Measurements from ENCODE around the gene TIMM44.
A peak's percentile ranks its signal among the peaks of the same experiment; 100 is the strongest.
"Not testable (repeated sequence)": the region's sequence is repeated elsewhere in the genome, so short reads cannot be mapped to it uniquely, and the experiment has no call there.

Gene TIMM44

GRCh38 chr19:7897292-7897691 is 46.2 kb downstream of the TIMM44 start:
- no peak for DNase-seq

- DNase-seq, result no peak
Measured at GRCh38 chr19:7895565-7895964, 47.9 kb downstream of the TIMM44 start.

- peak; percentile 76 for DNase-seq
Measured at GRCh38 chr19:7894612-7895309, 48.7 kb downstream of the TIMM44 start.

GRCh38 chr19:7893362-7894101 is 49.9 kb downstream of the TIMM44 start:
- not testable (repeated sequence) for DNase-seq

GRCh38 chr19:7888826-7889217 is 54.6 kb downstream of the TIMM44 start:
- no peak for DNase-seq

GRCh38 chr19:7888145-7888825 is 55.2 kb downstream of the TIMM44 start, which contains the start of gene LRRC8E:
LRRC8E (plus strand) TSS chr19:7888510; CDS start chr19:7895604, 7,094 bp downstream.
- DNase-seq, result no peak

- peak; percentile 74 for DNase-seq
Measured at GRCh38 chr19:7887408-7888144, 55.9 kb downstream of the TIMM44 start.

- DNase-seq, result no peak
Measured at GRCh38 chr19:7885818-7886217, 57.6 kb downstream of the TIMM44 start.

- DNase-seq, result peak; percentile 7
Measured at GRCh38 chr19:7883796-7884570, 59.5 kb downstream of the TIMM44 start.

- DNase-seq, result peak; percentile 1
Measured at GRCh38 chr19:7883105-7883504, 60.4 kb downstream of the TIMM44 start.

- no peak for DNase-seq
Measured at GRCh38 chr19:7881910-7882309, 61.6 kb downstream of the TIMM44 start.

- DNase-seq, result no peak
Measured at GRCh38 chr19:7879836-7880235, 63.6 kb downstream of the TIMM44 start.

- peak; percentile 47 for DNase-seq
Measured at GRCh38 chr19:7879111-7879807, 64.2 kb downstream of the TIMM44 start.

GRCh38 chr19:7877249-7877836 is 66.1 kb downstream of the TIMM44 start:
- no peak for DNase-seq

Data from RPMI8226 (cell line).